Measurements from ENCODE around the gene FRMD8. TPM values are rescaled to one million over a fixed set of nuclear protein-coding genes. Genes with fewer than 3 reads are reported as not detected.

Gene FRMD8
- total and polyA plus RNA-seq, 2 of the 8 experiments (the other 6 are each of a cell fraction or from before 2014, with no cell fraction given), result 15.0 to 19.2 TPM

- H2AFZ ChIP-seq (ENCODE audit: low read length), result no peak overlapping the region
- H3K23me2 ChIP-seq (ENCODE audit: low read depth, low read length), result no peaks in the 10 kb centered on the region
- no peak overlapping the region for H2BK5ac ChIP-seq (ENCODE audit: low read depth, low read length)
- 87% methylated on average over 14 of the region's 16 CpGs; no CpG with 5 or more reads in 1 of the 2 experiments for WGBS, 2 experiments (ENCODE audit: extremely low coverage in 1 of 2, insufficient coverage in 1 of 2, insufficient read length in 1 of 2, insufficient replicate concordance in 2 of 2, low coverage in 1 of 2, low lambda C conversion rate in 2 of 2, missing lambda C conversion rate in 1 of 2)
- H3K79me1 ChIP-seq (ENCODE audit: low read depth, low read length), result no peaks in the 10 kb centered on the region
- FAIRE-seq (no peak), DNase-seq (ENCODE audit: low read depth in 1 of 2, low spot score in 2 of 2) (no peak)
- H2BK15ac ChIP-seq (ENCODE audit: low read length), result no peak overlapping the region
- H3K23ac ChIP-seq (ENCODE audit: insufficient read length), result no peak overlapping the region
- no peak overlapping the region for H4K5ac ChIP-seq (ENCODE audit: insufficient read length, low read depth, low read length)
- H3K79me2 ChIP-seq (ENCODE audit: control insufficient read depth in 1 of 2, insufficient read depth in 2 of 2, low read length in 2 of 2), result no peaks in the 10 kb centered on the region
- H3K4me1 ChIP-seq (replicated peaks in 1 of 4; ENCODE audit: control insufficient read depth in 3 of 4, insufficient read depth in 4 of 4, low read length in 3 of 4), result no peaks in the 10 kb centered on the region
- no peak overlapping the region for H3K56ac ChIP-seq (replicated peaks; ENCODE audit: insufficient read length, low read depth, low read length)
- no peak overlapping the region for H3K27ac ChIP-seq (ENCODE audit: low read depth, low read length)
- H3K4ac ChIP-seq (replicated peaks; ENCODE audit: insufficient read length, low read depth, low read length), result no peak overlapping the region
- no peaks in the 10 kb centered on the region for H3K36me3 ChIP-seq (ENCODE audit: control insufficient read depth in 2 of 4, insufficient read depth in 4 of 4, low read length in 3 of 4)
- H2AK5ac ChIP-seq (ENCODE audit: low read depth, low read length), result no peak overlapping the region
- no peak overlapping the region for H3K18ac ChIP-seq (ENCODE audit: extremely low read depth, low read length)
- no peak overlapping the region for H2BK12ac ChIP-seq (ENCODE audit: low read depth, low read length)
- no peak overlapping the region for H3K9ac ChIP-seq (replicated peaks in 1 of 4; ENCODE audit: extremely low read depth in 1 of 4, low read depth in 3 of 4, low read length in 3 of 4)
- TF ChIP-seq ASH2L (IDR thresholded peaks at IDR 0.05; ENCODE audit: low read length), result no peak
- TF ChIP-seq FOSL1 (IDR thresholded peaks at IDR 0.05; ENCODE audit: insufficient read depth, low read depth, low read length), result no peak
- TF ChIP-seq GTF2F1 (IDR thresholded peaks at IDR 0.05; ENCODE audit: borderline replicate concordance, low read depth, low read length), result no peak
- no peak for TF ChIP-seq SIX5 (IDR thresholded peaks at IDR 0.05; ENCODE audit: low read depth, low read length)
- no peaks in the 10 kb centered on the region for H3K27me3 ChIP-seq (replicated peaks in 1 of 4; ENCODE audit: control insufficient read depth in 3 of 4, extremely low read depth in 1 of 4, insufficient read depth in 3 of 4, low read length in 3 of 4)
- H2BK120ac ChIP-seq (replicated peaks; ENCODE audit: low read depth, low read length), result no peak overlapping the region
- no peak overlapping the region for H4K91ac ChIP-seq (replicated peaks; ENCODE audit: insufficient read length, low read length)
- ChIA-PET POLR2A (ENCODE audit: partially characterized antibody) (interaction anchor here (0.6 to 3.9 kb wide), 8 partner anchors 22 to 235 kb away, joined by 3 to 16 read pairs (median 5); partner anchors contain the start of genes MALAT1, SCYL1 and TIGD3), CTCF (ENCODE audit: partially characterized antibody) (interaction anchor here (0.6 to 2.8 kb wide), 12 partner anchors 9 to 599 kb away, joined by 3 to 11 read pairs (median 4); no protein-coding TSS in a partner anchor)
- no peaks in the 10 kb centered on the region for H4K20me1 ChIP-seq (replicated peaks in 1 of 2; ENCODE audit: control insufficient read depth in 1 of 2, insufficient read depth in 2 of 2, low read length in 2 of 2)
- peak overlapping the region; percentile 36 for H4K8ac ChIP-seq (ENCODE audit: extremely low read depth, insufficient read depth, low read length)
- no peaks in the 10 kb centered on the region for H3K9me3 ChIP-seq (ENCODE audit: insufficient read depth in 2 of 2, low read depth in 1 of 2, low read length in 1 of 2)
- H3K14ac ChIP-seq (ENCODE audit: insufficient read length), result no peak overlapping the region
- no peak overlapping the region for H3K4me3 ChIP-seq (ENCODE audit: extremely low read depth in 1 of 4, insufficient read depth in 2 of 4, low read depth in 3 of 4, low read length in 4 of 4)
- H3K4me2 ChIP-seq (ENCODE audit: insufficient read depth in 1 of 2, low read depth in 2 of 2, low read length in 2 of 2), result no peak overlapping the region
- no peak overlapping the region for H2BK20ac ChIP-seq (ENCODE audit: low read length)
Observed at GRCh38 chr11:65376138-65376713, 10.2 kb upstream of the FRMD8 start.

Measured in H1 (cell line).